ENCODE data around the gene PRPF40B.

PRPF40B gene

DNA sequence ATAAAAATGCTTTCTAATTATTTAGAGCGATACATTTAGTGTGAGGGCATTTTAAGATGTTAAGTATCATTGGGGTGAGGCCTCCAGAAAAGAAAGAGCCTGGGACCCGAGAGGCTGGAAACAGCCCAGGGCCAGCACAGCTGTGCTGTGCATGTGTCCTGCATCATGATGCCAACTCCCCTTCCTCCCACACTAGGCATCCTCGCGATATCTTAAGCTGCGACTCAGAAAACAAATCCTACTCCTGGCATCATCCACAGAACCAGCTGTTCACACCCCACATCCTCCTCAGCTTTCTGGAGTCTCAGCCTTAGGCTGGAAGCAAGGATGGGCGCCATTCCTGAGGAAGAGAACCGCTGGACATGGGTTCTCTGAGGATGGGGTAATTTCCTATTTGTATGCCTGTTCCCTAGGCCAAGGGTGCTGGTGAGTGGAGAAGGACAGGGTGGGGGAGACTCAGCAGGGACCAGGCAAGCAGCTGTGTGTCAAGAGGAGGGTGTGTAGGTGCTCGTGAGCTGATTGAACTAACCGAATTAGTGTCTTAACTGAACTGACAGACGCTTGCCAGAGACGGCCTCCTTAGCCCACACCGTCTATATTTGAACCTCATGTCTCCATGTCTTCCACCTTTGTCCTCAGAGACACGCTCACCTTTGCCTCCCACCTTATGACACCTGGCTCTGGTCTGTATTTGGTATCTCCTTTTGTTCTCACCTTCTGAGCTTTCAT lies 39.8 kb upstream of the PRPF40B start:
- H3K4me1 ChIP-seq (ENCODE audit: insufficient read depth, low read length, severe bottlenecking), result peaks cover 4% of the 10 kb centered on the region
- H3K4me3 ChIP-seq (ENCODE audit: low read depth, low read length, poor library complexity, severe bottlenecking), result no peak overlapping the region
- no peak overlapping the region for H3K4me2 ChIP-seq (ENCODE audit: low read length)
- no peak overlapping the region for H3K9ac ChIP-seq (ENCODE audit: low read length)
- no peaks in the 10 kb centered on the region for H3K9me3 ChIP-seq (ENCODE audit: low read length)
- no peaks in the 10 kb centered on the region for H4K20me1 ChIP-seq (ENCODE audit: insufficient read depth, low read length)
- H2AFZ ChIP-seq (ENCODE audit: low read length), result no peak overlapping the region
- no peak overlapping the region for H3K27ac ChIP-seq (ENCODE audit: low read depth, low read length, poor library complexity, severe bottlenecking)
- no peaks in the 10 kb centered on the region for H3F3A ChIP-seq (ENCODE audit: insufficient read depth, low read length)
- no peaks in the 10 kb centered on the region for H3K79me2 ChIP-seq (ENCODE audit: insufficient read depth, low read length)
- TF ChIP-seq EZH2 (IDR thresholded peaks at IDR 0.05; ENCODE audit: borderline replicate concordance, low read length), result no peak
- TF ChIP-seq, protein P1, sequence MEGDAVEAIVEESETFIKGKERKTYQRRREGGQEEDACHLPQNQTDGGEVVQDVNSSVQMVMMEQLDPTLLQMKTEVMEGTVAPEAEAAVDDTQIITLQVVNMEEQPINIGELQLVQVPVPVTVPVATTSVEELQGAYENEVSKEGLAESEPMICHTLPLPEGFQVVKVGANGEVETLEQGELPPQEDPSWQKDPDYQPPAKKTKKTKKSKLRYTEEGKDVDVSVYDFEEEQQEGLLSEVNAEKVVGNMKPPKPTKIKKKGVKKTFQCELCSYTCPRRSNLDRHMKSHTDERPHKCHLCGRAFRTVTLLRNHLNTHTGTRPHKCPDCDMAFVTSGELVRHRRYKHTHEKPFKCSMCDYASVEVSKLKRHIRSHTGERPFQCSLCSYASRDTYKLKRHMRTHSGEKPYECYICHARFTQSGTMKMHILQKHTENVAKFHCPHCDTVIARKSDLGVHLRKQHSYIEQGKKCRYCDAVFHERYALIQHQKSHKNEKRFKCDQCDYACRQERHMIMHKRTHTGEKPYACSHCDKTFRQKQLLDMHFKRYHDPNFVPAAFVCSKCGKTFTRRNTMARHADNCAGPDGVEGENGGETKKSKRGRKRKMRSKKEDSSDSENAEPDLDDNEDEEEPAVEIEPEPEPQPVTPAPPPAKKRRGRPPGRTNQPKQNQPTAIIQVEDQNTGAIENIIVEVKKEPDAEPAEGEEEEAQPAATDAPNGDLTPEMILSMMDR (IDR thresholded peaks at IDR 0.05; ENCODE audit: low read length), result no peak
- no peaks in the 10 kb centered on the region for H3K9me2 ChIP-seq (ENCODE audit: low read depth, low read length)
- no peaks in the 10 kb centered on the region for H3K27me3 ChIP-seq (ENCODE audit: insufficient read depth, low read length)
- peaks cover 4% of the 10 kb centered on the region; the same call in 1 of the 2 replicates for H3K36me3 ChIP-seq (ENCODE audit: insufficient read depth, low read length)

DNA sequence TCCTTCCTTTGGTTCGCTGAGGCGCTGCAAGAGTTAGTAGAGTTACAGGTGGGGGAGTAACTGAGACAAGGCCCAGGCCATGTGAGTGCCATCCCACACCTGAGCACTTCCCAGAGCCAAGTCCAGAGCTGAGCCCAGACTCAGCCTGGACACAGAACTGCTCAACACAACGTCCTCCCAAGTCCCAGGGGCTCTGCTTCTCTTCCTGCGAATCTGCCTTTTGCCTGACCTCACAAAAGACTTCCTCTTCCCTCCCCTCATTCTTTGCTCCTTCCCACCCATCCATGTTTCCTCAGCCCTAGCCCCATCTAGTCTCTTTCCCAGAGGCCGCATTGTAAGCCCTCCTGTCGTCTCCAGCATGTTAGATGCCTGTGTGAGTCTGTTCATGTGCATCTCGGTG lies 38.8 kb upstream of the PRPF40B start:
- no peaks in the 10 kb centered on the region for H4K20me1 ChIP-seq (ENCODE audit: insufficient read depth, low read length)
- H3F3A ChIP-seq (ENCODE audit: insufficient read depth, low read length), result no peaks in the 10 kb centered on the region
- H3K4me2 ChIP-seq (ENCODE audit: low read length), result no peak overlapping the region
- H3K4me1 ChIP-seq (ENCODE audit: insufficient read depth, low read length, severe bottlenecking), result peaks cover 4% of the 10 kb centered on the region
- H3K9ac ChIP-seq (ENCODE audit: low read length), result no peak overlapping the region
- H3K27me3 ChIP-seq (ENCODE audit: insufficient read depth, low read length), result no peaks in the 10 kb centered on the region
- no peaks in the 10 kb centered on the region for H3K79me2 ChIP-seq (ENCODE audit: insufficient read depth, low read length)
- no peak overlapping the region for H3K27ac ChIP-seq (ENCODE audit: low read depth, low read length, poor library complexity, severe bottlenecking)
- peaks cover 4% of the 10 kb centered on the region; the same call in 1 of the 2 replicates for H3K36me3 ChIP-seq (ENCODE audit: insufficient read depth, low read length)
- H3K9me2 ChIP-seq (ENCODE audit: low read depth, low read length), result no peaks in the 10 kb centered on the region
- H2AFZ ChIP-seq (ENCODE audit: low read length), result no peak overlapping the region
- TF ChIP-seq, protein P1 (IDR thresholded peaks at IDR 0.05; ENCODE audit: low read length), result no peak
- no peak for TF ChIP-seq EZH2 (IDR thresholded peaks at IDR 0.05; ENCODE audit: borderline replicate concordance, low read length)
- no peak overlapping the region for H3K4me3 ChIP-seq (ENCODE audit: low read depth, low read length, poor library complexity, severe bottlenecking)
- H3K9me3 ChIP-seq (ENCODE audit: low read length), result no peaks in the 10 kb centered on the region

DNA sequence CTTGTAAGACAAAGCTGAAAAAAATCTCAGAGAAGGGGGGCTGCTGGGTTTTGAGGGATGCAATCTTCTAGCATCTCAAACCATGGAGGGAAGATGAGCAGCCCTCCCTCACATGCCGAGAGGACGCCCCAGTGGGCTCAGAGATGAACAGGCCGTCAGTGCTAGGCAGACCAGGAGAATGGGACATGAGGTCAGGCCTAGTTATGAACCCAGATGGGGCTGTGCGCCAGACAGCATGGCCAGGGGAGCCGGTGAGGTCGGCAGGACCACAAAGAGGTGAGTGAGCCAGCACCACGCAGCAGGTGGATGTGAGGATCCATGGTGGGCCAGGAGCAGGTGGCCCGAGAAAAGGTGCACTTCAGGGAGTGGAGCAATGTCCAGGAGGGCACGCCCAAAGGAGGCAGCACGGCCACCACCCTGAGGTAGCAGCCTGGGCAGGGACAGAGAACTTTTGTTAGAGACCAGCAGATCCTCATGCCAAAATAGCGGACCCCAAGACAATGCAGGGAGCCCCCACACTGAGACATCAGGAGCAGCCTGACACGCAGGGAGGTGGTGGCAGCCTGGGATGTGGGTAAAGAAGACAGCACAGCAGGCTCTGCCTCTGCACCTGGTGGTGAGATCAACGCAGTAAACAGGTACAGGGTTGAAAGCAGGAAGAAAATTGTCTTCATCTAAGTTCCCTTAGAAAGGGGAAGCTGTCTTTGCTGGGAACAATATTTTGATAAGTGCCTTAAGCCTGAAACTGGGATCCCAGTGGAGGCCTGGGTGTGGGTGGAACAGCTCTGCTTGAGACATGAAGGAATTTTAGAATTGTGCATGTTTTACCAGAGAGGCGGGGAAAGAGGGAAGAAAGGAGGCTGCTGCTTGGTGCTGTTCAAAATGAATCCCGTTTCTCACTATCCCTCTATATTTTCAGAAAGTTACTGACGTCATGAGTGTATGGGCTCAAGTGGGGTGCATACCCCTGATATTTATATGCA lies 37.6 kb upstream of the PRPF40B start:
- Histone ChIP-seq H3K4me1 (ENCODE audit: insufficient read depth, low read length, severe bottlenecking) (no peaks in the 10 kb centered on the region), H3K4me3 (ENCODE audit: low read depth, low read length, poor library complexity, severe bottlenecking) (no peak overlapping the region), H3K36me3 (ENCODE audit: insufficient read depth, low read length) (peaks cover 4% of the 10 kb centered on the region), H3K4me2 (ENCODE audit: low read length) (no peak overlapping the region), H3K79me2 (ENCODE audit: insufficient read depth, low read length) (no peaks in the 10 kb centered on the region), H3F3A (ENCODE audit: insufficient read depth, low read length) (no peaks in the 10 kb centered on the region), H3K9me3 (ENCODE audit: low read length) (no peaks in the 10 kb centered on the region), H2AFZ (ENCODE audit: low read length) (no peak overlapping the region), H3K27ac (ENCODE audit: low read depth, low read length, poor library complexity, severe bottlenecking) (no peak overlapping the region), H4K20me1 (ENCODE audit: insufficient read depth, low read length) (no peaks in the 10 kb centered on the region), H3K9ac (ENCODE audit: low read length) (no peak overlapping the region), H3K9me2 (ENCODE audit: low read depth, low read length) (no peaks in the 10 kb centered on the region), H3K27me3 (ENCODE audit: insufficient read depth, low read length) (no peaks in the 10 kb centered on the region)
- TF ChIP-seq EZH2 (IDR thresholded peaks at IDR 0.05; ENCODE audit: borderline replicate concordance, low read length), result no peak
- TF ChIP-seq, protein P1 (IDR thresholded peaks at IDR 0.05; ENCODE audit: low read length), result no peak
